IPS-NIHi11 (cell line): ENCODE data around the gene COPZ1.

Experiments
- DNase-seq: peaks from one replicate; pipeline ENCODE4 v3.0.0; 2012; ENCODE audit warnings: mixed read lengths, low spot score

Gene COPZ1

GRCh38 chr12:54377797-54378515 lies 53.0 kb downstream of the COPZ1 start:
- no peak for DNase-seq

DNA sequence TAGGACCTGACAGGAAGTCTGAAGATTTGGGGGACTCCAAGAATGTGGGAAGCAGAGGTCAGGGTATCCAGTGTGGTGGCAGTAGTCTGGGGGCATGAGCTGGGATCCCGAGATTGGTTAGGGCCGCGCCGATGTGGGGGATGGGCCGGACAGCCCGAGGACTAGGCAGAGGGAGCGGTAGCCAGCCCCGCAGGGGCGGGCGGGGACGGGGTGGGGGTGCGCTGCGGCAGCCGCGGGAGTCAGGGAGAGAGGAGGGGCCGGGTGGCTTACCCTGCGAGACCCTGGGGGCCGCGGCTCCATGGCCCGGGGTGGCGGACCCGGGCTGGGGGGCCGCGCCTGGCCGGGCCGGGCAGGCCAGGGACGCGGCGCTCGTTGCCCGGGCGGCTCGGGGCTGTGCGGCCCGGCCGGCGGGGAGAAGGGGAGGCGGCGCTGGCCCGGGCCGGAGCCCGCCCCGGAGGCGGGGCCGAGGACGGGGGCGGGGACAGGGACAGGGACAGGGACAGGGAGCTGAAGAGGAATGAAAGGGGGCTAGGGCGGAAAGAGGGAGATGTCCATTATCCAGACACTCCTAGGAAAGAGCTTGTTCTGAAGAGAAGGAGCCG lies 54.0 kb downstream of the COPZ1 start:
- DNase-seq = peak; percentile 95

- peak; percentile 94 for DNase-seq
Measured at GRCh38 chr12:54379398-54380201, 54.7 kb downstream of the COPZ1 start.

GRCh38 chr12:54381136-54381535 lies 56.2 kb downstream of the COPZ1 start:
- DNase-seq = no peak

GRCh38 chr12:54383041-54383609 lies 58.2 kb downstream of the COPZ1 start:
- DNase-seq = no peak

- no peak for DNase-seq
Measured at GRCh38 chr12:54384591-54385041, 59.7 kb downstream of the COPZ1 start, which contains the start of gene ZNF385A. Gene ZNF385A (minus strand): TSS chr12:54384733. CDS start chr12:54384514, 219 bp downstream.

- peak; percentile 68 for DNase-seq
Measured at GRCh38 chr12:54385251-54385914, 60.5 kb downstream of the COPZ1 start.

- no peak for DNase-seq
Measured at GRCh38 chr12:54386403-54387113, 61.6 kb downstream of the COPZ1 start.

GRCh38 chr12:54387114-54387467 lies 62.2 kb downstream of the COPZ1 start:
- DNase-seq = no peak

GRCh38 chr12:54388237-54389133 lies 63.6 kb downstream of the COPZ1 start:
- no peak for DNase-seq

- no peak for DNase-seq
Measured at GRCh38 chr12:54389134-54389508, 64.2 kb downstream of the COPZ1 start.

- DNase-seq = no peak
Measured at GRCh38 chr12:54389607-54390175, 64.8 kb downstream of the COPZ1 start.

GRCh38 chr12:54390176-54390667 lies 65.3 kb downstream of the COPZ1 start:
- DNase-seq = no peak

- peak; percentile 93 for DNase-seq
Measured at GRCh38 chr12:54390668-54391551, 66.0 kb downstream of the COPZ1 start.

- DNase-seq = no peak
Measured at GRCh38 chr12:54392485-54393206, 67.7 kb downstream of the COPZ1 start.

GRCh38 chr12:54393207-54393609 lies 68.3 kb downstream of the COPZ1 start:
- DNase-seq = no peak

- no peak for DNase-seq
Measured at GRCh38 chr12:54393743-54394142, 68.8 kb downstream of the COPZ1 start.

GRCh38 chr12:54394281-54394719 lies 69.4 kb downstream of the COPZ1 start:
- peak; percentile 70 for DNase-seq
